ENCODE results near the gene PDZD2.

GRCh38 chr5:31898036-31898632, 259.2 kb downstream of the PDZD2 start:
- TF ChIP-seq CTCF (conservative IDR thresholded peaks at IDR 0.05) (no peak), EZH2 (IDR thresholded peaks at IDR 0.05; ENCODE audit: low read depth) (no peak)

Measured in PC-9 (cell line).